NOMO-1 treated with dmso at 0.1 percent for 144 hours (cell line): Measurements from ENCODE around the gene PDLIM4.
A peak's percentile ranks its signal among the peaks of the same experiment; 100 is the strongest.

ENCODE experiments used
- DNase-seq: peaks from one replicate; lab custom pipeline; 2025; ENCODE audit not compliant: unreplicated experiment; lab: John Stamatoyannopoulos, UW

Gene PDLIM4

GRCh38 chr5:132267166-132267739 is 9.8 kb downstream of the PDLIM4 start:
- no peak for DNase-seq

- no peak for DNase-seq
These were observed 10.7 kb downstream of the PDLIM4 start for GRCh38 chr5:132267931-132268768.

- no peak for DNase-seq
These were observed 11.5 kb downstream of the PDLIM4 start for GRCh38 chr5:132268769-132269551.

- DNase-seq, result no peak
These were observed 12.3 kb downstream of the PDLIM4 start for GRCh38 chr5:132269635-132270334.

- no peak for DNase-seq
These were observed 12.8 kb downstream of the PDLIM4 start for GRCh38 chr5:132270335-132270665.

- no peak for DNase-seq
These were observed 13.2 kb downstream of the PDLIM4 start for GRCh38 chr5:132270706-132271105.

GRCh38 chr5:132271251-132272246 is 14.1 kb downstream of the PDLIM4 start:
- DNase-seq, result no peak

GRCh38 chr5:132272311-132273210 is 15.1 kb downstream of the PDLIM4 start:
- peak; percentile 12 for DNase-seq

GRCh38 chr5:132273631-132274030 is 16.1 kb downstream of the PDLIM4 start:
- DNase-seq, result no peak

- no peak for DNase-seq
These were observed 16.7 kb downstream of the PDLIM4 start for GRCh38 chr5:132274050-132274792.

- DNase-seq, result no peak
These were observed 18.1 kb downstream of the PDLIM4 start for GRCh38 chr5:132275367-132276220.

GRCh38 chr5:132277256-132277655 is 19.8 kb downstream of the PDLIM4 start:
- DNase-seq, result no peak

GRCh38 chr5:132277971-132278853 is 20.7 kb downstream of the PDLIM4 start:
- DNase-seq, result no peak

GRCh38 chr5:132279801-132280200 is 22.3 kb downstream of the PDLIM4 start:
- no peak for DNase-seq

GRCh38 chr5:132280371-132281240 is 23.1 kb downstream of the PDLIM4 start:
- DNase-seq, result no peak
